ENCODE data around the gene ITIH1.
"Not testable (repeated sequence)": the region's sequence is repeated elsewhere in the genome, so short reads cannot be mapped to it uniquely, and the experiment has no call there.

ITIH1 gene

GRCh38 chr3:52777127-52777958, at the start of gene ITIH1:
TSS of gene ITIH1 (plus strand) at chr3:52777599. CDS start at chr3:52777616, 17 bp downstream.
- no peak for DNase-seq

- DNase-seq, result not testable (repeated sequence)
Measured at GRCh38 chr3:52728753-52729152, 48.6 kb upstream of the ITIH1 start.

- no peak for DNase-seq
Measured at GRCh38 chr3:52730681-52731080, 46.7 kb upstream of the ITIH1 start.

- DNase-seq, result no peak
Measured at GRCh38 chr3:52731590-52731989, 45.8 kb upstream of the ITIH1 start.

GRCh38 chr3:52733256-52733891, 44.0 kb upstream of the ITIH1 start:
- DNase-seq, result no peak

- no peak for DNase-seq
Measured at GRCh38 chr3:52739730-52740129, 37.7 kb upstream of the ITIH1 start.

GRCh38 chr3:52742418-52743041, 34.9 kb upstream of the ITIH1 start:
- no peak for DNase-seq

GRCh38 chr3:52743152-52743551, 34.2 kb upstream of the ITIH1 start:
- DNase-seq, result no peak

GRCh38 chr3:52743721-52744120, 33.7 kb upstream of the ITIH1 start:
- DNase-seq, result no peak

GRCh38 chr3:52752045-52752660, 25.2 kb upstream of the ITIH1 start:
- DNase-seq, result no peak

GRCh38 chr3:52754373-52754772, 23.0 kb upstream of the ITIH1 start:
- no peak for DNase-seq

- DNase-seq, result no peak
Measured at GRCh38 chr3:52756141-52756540, 21.3 kb upstream of the ITIH1 start.

GRCh38 chr3:52763466-52763865, 13.9 kb upstream of the ITIH1 start:
- no peak for DNase-seq

- DNase-seq, result no peak
Measured at GRCh38 chr3:52769786-52770455, 7.5 kb upstream of the ITIH1 start.

GRCh38 chr3:52770496-52771333, 6.7 kb upstream of the ITIH1 start, which contains the start of gene NEK4:
TSS of gene NEK4 (minus strand) at chr3:52770940. CDS start at chr3:52770746, 194 bp downstream.
- DNase-seq, result peak; percentile 86

GRCh38 chr3:52771334-52771681, 6.1 kb upstream of the ITIH1 start:
- no peak for DNase-seq

GRCh38 chr3:52771702-52772101, 5.7 kb upstream of the ITIH1 start:
- DNase-seq, result no peak

- no peak for DNase-seq
Measured at GRCh38 chr3:52773361-52774065, 3.9 kb upstream of the ITIH1 start.

- no peak for DNase-seq
Measured at GRCh38 chr3:52774066-52774713, 3.2 kb upstream of the ITIH1 start.
